Neural crest cell (in vitro differentiated cells): ENCODE data around the gene OSBPL10. TPM values are rescaled to one million over a fixed set of nuclear protein-coding genes. Genes with fewer than 3 reads are reported as not detected.

Experiments
- DNase-seq: peaks from one replicate; pipeline ENCODE4 v3.0.0; 2021; ENCODE audit warnings: low read depth, mixed read lengths, low spot score
- H3K27ac Mint-ChIP-seq: one replicate; pipeline ENCODE4 v1.8.0; 2021; ENCODE audit warnings: mild to moderate bottlenecking, mixed read lengths; ENCODE audit not compliant: unreplicated experiment
- H3K27me3 Mint-ChIP-seq: 2 replicates; pipeline ENCODE4 v1.8.0; 2021; ENCODE audit warnings: low read depth, mild to moderate bottlenecking, mixed read lengths
- H3K36me3 Mint-ChIP-seq: 2 replicates; pipeline ENCODE4 v1.8.0; 2021; ENCODE audit warnings: low read depth, mild to moderate bottlenecking, mixed read lengths
- H3K4me1 Mint-ChIP-seq: 2 replicates; pipeline ENCODE4 v1.8.0; 2021; ENCODE audit warnings: mixed read lengths
- H3K4me3 Mint-ChIP-seq: one replicate; pipeline ENCODE4 v1.8.0; 2021; ENCODE audit warnings: mild to moderate bottlenecking, mixed read lengths
- H3K9me3 Mint-ChIP-seq: 2 replicates; pipeline ENCODE4 v1.8.0; 2021; ENCODE audit warnings: mixed read lengths
- CTCF ChIP-seq: fragments of 200-600 bp; sonication (generic); conservative IDR thresholded peaks from 2 replicates; pipeline ENCODE4 v1.5.0; 2021; ENCODE audit warnings: antibody characterized with exemption, mild to moderate bottlenecking
- total RNA-seq: library from RNA; stranded (reverse); gene quantifications from 2 replicates; pipeline ENCODE4 v1.2.1, GENCODE V29; 2021

The OSBPL10 gene
- total RNA-seq, 1 donor from 2014 or later = 18.7 TPM

DNA sequence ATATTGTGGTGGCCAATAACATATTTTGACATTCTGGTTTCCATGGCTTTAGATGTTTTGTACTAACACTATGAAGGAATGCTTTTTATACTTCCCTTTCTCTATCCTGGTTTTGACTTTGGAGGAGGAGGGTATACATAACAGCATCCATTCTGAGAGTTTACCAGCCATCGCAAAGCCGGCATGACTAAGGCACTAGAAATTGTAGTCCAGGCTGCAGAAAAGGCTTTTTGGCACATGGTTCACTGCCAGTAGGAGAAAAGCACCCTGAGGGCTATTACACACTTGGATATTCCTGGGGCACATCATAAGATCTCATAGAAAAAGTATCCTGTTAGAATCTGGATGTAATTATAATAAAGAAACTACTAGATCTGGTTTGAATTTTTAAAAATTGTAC lies 346.6 kb downstream of the OSBPL10 start:
- peaks cover 8% of the 10 kb centered on the region for H3K4me1 Mint-ChIP-seq
- H3K27me3 Mint-ChIP-seq = no peaks in the 10 kb centered on the region
- H3K36me3 Mint-ChIP-seq = peaks cover 18% of the 10 kb centered on the region
- no peak for DNase-seq
- H3K4me3 Mint-ChIP-seq = no peak overlapping the region
- H3K27ac Mint-ChIP-seq = no peak overlapping the region
- TF ChIP-seq CTCF = no peak
- H3K9me3 Mint-ChIP-seq = no peaks in the 10 kb centered on the region

GRCh38 chr3:31629054-31629453 lies 352.0 kb downstream of the OSBPL10 start:
- no peak for TF ChIP-seq CTCF
- no peaks in the 10 kb centered on the region for H3K9me3 Mint-ChIP-seq
- H3K36me3 Mint-ChIP-seq = peaks cover 33% of the 10 kb centered on the region
- no peak overlapping the region for H3K27ac Mint-ChIP-seq
- H3K27me3 Mint-ChIP-seq = no peaks in the 10 kb centered on the region
- H3K4me3 Mint-ChIP-seq = no peak overlapping the region
- H3K4me1 Mint-ChIP-seq = peaks cover 8% of the 10 kb centered on the region
- no peak for DNase-seq

DNA sequence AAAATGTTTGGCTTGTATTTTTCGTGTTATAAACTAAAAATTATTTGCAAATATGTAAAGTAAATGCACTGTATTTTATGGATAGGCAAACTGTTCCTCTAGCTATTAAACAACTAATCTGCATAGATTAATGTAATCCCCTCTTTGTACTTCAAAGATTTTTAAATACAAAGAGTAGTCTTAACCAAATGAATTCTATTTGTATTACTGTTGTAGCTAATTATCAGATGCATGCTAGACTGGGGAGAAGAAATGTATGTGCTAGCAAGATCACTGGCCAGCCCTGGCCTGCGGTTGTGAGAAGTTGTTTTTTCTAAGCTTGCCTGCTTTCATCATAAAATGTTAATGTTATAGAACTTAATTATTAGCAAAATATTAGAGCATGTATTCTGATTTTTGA lies 355.7 kb downstream of the OSBPL10 start:
- Mint-ChIP-seq H3K36me3 (peaks cover 32% of the 10 kb centered on the region), H3K4me3 (no peak overlapping the region), H3K4me1 (peaks cover 7% of the 10 kb centered on the region), H3K9me3 (no peaks in the 10 kb centered on the region), H3K27me3 (no peaks in the 10 kb centered on the region), H3K27ac (no peak overlapping the region)
- DNase-seq = no peak
- no peak for TF ChIP-seq CTCF

GRCh38 chr3:31624083-31624709 lies 356.9 kb downstream of the OSBPL10 start:
- Mint-ChIP-seq H3K4me3 (no peak overlapping the region), H3K27ac (no peak overlapping the region), H3K27me3 (no peaks in the 10 kb centered on the region), H3K9me3 (no peaks in the 10 kb centered on the region), H3K36me3 (peaks cover 25% of the 10 kb centered on the region), H3K4me1 (no peaks in the 10 kb centered on the region)
- no peak for TF ChIP-seq CTCF
- no peak for DNase-seq

DNA sequence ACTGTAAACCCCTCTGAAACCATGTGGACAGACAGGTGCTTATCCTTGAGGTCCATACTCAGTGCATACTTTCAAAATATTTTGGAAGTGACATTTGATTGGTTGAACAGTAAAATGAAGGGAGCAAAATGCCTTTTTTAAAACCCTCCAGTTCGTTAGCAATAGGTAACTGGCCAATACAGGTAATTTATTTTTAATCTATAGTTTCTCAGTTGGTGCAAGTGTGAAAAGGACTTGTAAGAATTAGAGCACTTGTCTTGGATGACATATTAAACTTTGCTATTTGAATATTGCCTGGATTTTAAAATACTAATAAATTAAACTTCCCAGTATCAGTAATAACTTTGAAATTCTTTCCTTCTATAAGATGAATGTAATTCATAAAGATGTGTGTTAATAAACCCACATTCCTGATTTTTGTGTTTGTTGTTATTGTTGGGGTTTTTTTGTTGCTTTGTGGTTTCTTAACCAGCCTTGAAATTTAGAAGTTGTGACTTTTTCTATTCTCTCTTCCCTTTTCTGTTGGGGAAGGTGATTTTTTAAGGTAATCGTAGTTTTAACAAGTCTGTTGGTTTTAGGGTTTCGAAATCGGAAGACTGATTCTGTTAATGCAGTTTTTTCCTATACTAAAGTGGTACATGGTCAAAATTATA lies 358.3 kb downstream of the OSBPL10 start:
- no peak for TF ChIP-seq CTCF
- no peaks in the 10 kb centered on the region for H3K4me1 Mint-ChIP-seq
- no peak overlapping the region for H3K4me3 Mint-ChIP-seq
- no peaks in the 10 kb centered on the region for H3K9me3 Mint-ChIP-seq
- H3K36me3 Mint-ChIP-seq = peaks cover 20% of the 10 kb centered on the region
- no peak overlapping the region for H3K27ac Mint-ChIP-seq
- H3K27me3 Mint-ChIP-seq = no peaks in the 10 kb centered on the region
- no peak for DNase-seq
